WTC11 (cell line): Measurements from ENCODE around the gene KLC1. TPM values are rescaled to one million over a fixed set of nuclear protein-coding genes. Genes with fewer than 3 reads are reported as not detected.
A peak's percentile ranks its signal among the peaks of the same experiment; 100 is the strongest.

ENCODE experiments used
- ATAC-seq: fragments of 200-7000 bp; cut with Tn5 transposase; 2 replicates; pipeline ENCODE4 v1.10.0; 2021; ENCODE audit warnings: mild to moderate bottlenecking, moderate library complexity
- CTCF ChIA-PET: fragments of 300-600 bp; sonication (Branson Sonifier 250); formaldehyde crosslinking; loops from one replicate; lab custom pipeline; 2021; ENCODE audit warnings: antibody characterized with exemption; lab: Charles Lee
- POLR2A ChIA-PET: fragments of 350-600 bp; sonication (Branson Sonifier 250); formaldehyde crosslinking; loops from one replicate; lab custom pipeline; 2021; ENCODE audit warnings: antibody characterized with exemption; lab: Charles Lee
- DNase-seq: peaks from one replicate; pipeline ENCODE4 v3.0.0; 2021; ENCODE audit warnings: low spot score
- H3K27ac Mint-ChIP-seq: 2 replicates; pipeline ENCODE4 v1.8.0; 2021; ENCODE audit warnings: mixed read lengths
- H3K27me3 Mint-ChIP-seq: 2 replicates; pipeline ENCODE4 v1.8.0; 2021; ENCODE audit warnings: low read depth, mild to moderate bottlenecking, moderate library complexity, mixed read lengths
- H3K36me3 Mint-ChIP-seq: 2 replicates; pipeline ENCODE4 v1.8.0; 2021; ENCODE audit warnings: mixed read lengths
- H3K4me1 Mint-ChIP-seq: 2 replicates; pipeline ENCODE4 v1.8.0; 2022; ENCODE audit warnings: mixed read lengths
- H3K4me3 Mint-ChIP-seq: 2 replicates; pipeline ENCODE4 v1.8.0; 2021; ENCODE audit warnings: mild to moderate bottlenecking, moderate library complexity, mixed read lengths
- H3K9me3 Mint-ChIP-seq: 2 replicates; pipeline ENCODE4 v1.8.0; 2021; ENCODE audit warnings: mixed read lengths
- CBFB ChIP-seq: sonication (generic); formaldehyde crosslinking; IDR thresholded peaks from 2 replicates; pipeline ENCODE4 v1.8.1; 2022; ENCODE audit warnings: mild to moderate bottlenecking, low read depth, missing genetic modification reagents
- CREB1 ChIP-seq: sonication (generic); formaldehyde crosslinking; IDR thresholded peaks from 2 replicates; pipeline ENCODE4 v1.8.0; 2023; ENCODE audit warnings: mild to moderate bottlenecking, missing genetic modification reagents
- EMX1 ChIP-seq: fragments of 250-450 bp; sonication (Bioruptor Pico); IDR thresholded peaks from 2 replicates; pipeline ENCODE4 v1.8.0; 2021; ENCODE audit warnings: mild to moderate bottlenecking
- ESRRA ChIP-seq: sonication (generic); formaldehyde crosslinking; IDR thresholded peaks from 2 replicates; pipeline ENCODE4 v1.8.1; 2022; ENCODE audit warnings: mild to moderate bottlenecking, missing genetic modification reagents, borderline replicate concordance
- FOXJ3 ChIP-seq: sonication (generic); formaldehyde crosslinking; IDR thresholded peaks from 2 replicates; pipeline ENCODE4 v1.9.0; 2021; ENCODE audit warnings: missing genetic modification reagents, mild to moderate bottlenecking, borderline replicate concordance
- GRHL2 ChIP-seq: fragments of 250-450 bp; sonication (Bioruptor Pico); IDR thresholded peaks from 2 replicates; pipeline ENCODE4 v1.8.0; 2022; ENCODE audit warnings: mild to moderate bottlenecking, moderate library complexity; ENCODE audit not compliant: insufficient replicate concordance, severe bottlenecking
- HMGA2 ChIP-seq: fragments of 250-450 bp; sonication (Bioruptor Pico); IDR thresholded peaks from 2 replicates; pipeline ENCODE4 v1.4.0; 2021; ENCODE audit warnings: mild to moderate bottlenecking, moderate library complexity
- JUN ChIP-seq: sonication (generic); formaldehyde crosslinking; IDR thresholded peaks from 2 replicates; pipeline ENCODE4 v1.8.0; 2023; ENCODE audit warnings: mild to moderate bottlenecking, missing genetic modification reagents
- NR2C2 ChIP-seq: sonication (generic); formaldehyde crosslinking; IDR thresholded peaks from 2 replicates; pipeline ENCODE4 v1.8.0; 2022; ENCODE audit warnings: mild to moderate bottlenecking, missing genetic modification reagents
- RORB ChIP-seq: fragments of 250-450 bp; sonication (Bioruptor Pico); IDR thresholded peaks from 2 replicates; pipeline ENCODE4 v1.9.0; 2021; ENCODE audit warnings: mild to moderate bottlenecking
- ZNF671 ChIP-seq: fragments of 250-450 bp; sonication (Bioruptor Pico); IDR thresholded peaks from 2 replicates; pipeline ENCODE4 v1.8.0; 2021; ENCODE audit warnings: mild to moderate bottlenecking
- total RNA-seq: library from RNA; stranded (reverse); gene quantifications from 3 replicates; pipeline ENCODE4 v1.2.3, GENCODE V29; 2021
- TF ChIP-seq, protein P1 (sequence below): sonication (generic); formaldehyde crosslinking; IDR thresholded peaks from 2 replicates; pipeline ENCODE4 v1.8.0; 2023; ENCODE audit warnings: missing genetic modification reagents
- TF ChIP-seq, protein P2 (sequence below): sonication (generic); formaldehyde crosslinking; IDR thresholded peaks from 2 replicates; pipeline ENCODE4 v1.8.0; 2022; ENCODE audit warnings: mild to moderate bottlenecking, missing genetic modification reagents
- TF ChIP-seq, protein P3 (sequence below): sonication (generic); formaldehyde crosslinking; IDR thresholded peaks from 2 replicates; pipeline ENCODE4 v1.8.1; 2022; ENCODE audit warnings: mild to moderate bottlenecking, moderate library complexity, missing genetic modification reagents
- TF ChIP-seq, protein P4 (sequence below): sonication (generic); formaldehyde crosslinking; IDR thresholded peaks from 2 replicates; pipeline ENCODE4 v1.8.0; 2022; ENCODE audit warnings: mild to moderate bottlenecking, missing genetic modification reagents
- TF ChIP-seq, protein P5 (sequence below): fragments of 250-450 bp; sonication (Bioruptor Pico); IDR thresholded peaks from 2 replicates; pipeline ENCODE4 v1.9.0; 2021; ENCODE audit warnings: moderate library complexity, mild to moderate bottlenecking, inconsistent platforms, borderline replicate concordance
- TF ChIP-seq, protein P6 (sequence below): sonication (generic); formaldehyde crosslinking; IDR thresholded peaks from 2 replicates; pipeline ENCODE4 v1.8.0; 2022; ENCODE audit warnings: mild to moderate bottlenecking, missing genetic modification reagents
- TF ChIP-seq, protein P7 (sequence below): sonication (generic); formaldehyde crosslinking; IDR thresholded peaks from 2 replicates; pipeline ENCODE4 v1.8.1; 2023; ENCODE audit warnings: mild to moderate bottlenecking, missing genetic modification reagents, moderate library complexity
- TF ChIP-seq, protein P8 (sequence below): sonication (generic); formaldehyde crosslinking; IDR thresholded peaks from 2 replicates; pipeline ENCODE4 v1.8.0; 2023; ENCODE audit warnings: missing genetic modification reagents, mild to moderate bottlenecking, borderline replicate concordance

Gene KLC1
- total RNA-seq, 1 experiment from 2014 or later: 171 TPM

DNA sequence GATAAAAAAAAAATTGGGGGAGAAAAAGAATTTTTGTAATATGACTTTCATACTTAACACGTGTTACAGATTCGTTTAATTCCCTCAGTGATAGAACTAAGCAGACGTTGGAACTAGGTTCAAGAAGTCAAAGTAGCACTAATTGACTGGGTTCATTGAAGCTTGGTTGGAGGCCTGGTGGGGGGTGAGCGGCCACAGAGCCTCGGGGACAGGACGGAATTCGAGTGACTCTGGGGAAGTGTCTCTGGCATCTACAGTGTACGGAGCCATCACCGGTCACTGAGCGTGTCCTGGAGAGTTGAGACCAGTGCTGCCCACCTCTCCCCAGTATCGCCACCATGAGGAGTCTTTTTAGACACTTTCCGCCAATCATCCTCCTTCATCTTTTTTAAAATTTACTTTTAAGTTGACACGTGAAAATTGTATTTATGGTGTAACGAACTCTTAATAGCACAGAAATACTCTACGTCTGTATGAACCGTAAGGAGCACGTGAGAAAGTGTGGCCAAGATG, 87.9 kb downstream of the KLC1 start:
- POLR2A ChIA-PET: interaction anchor here (1.3 kb wide), 1 partner anchor 29 kb away, joined by 3 read pairs; no protein-coding TSS in a partner anchor
- H3K4me1 Mint-ChIP-seq: peaks cover 31% of the 10 kb centered on the region
- ATAC-seq (no peak), DNase-seq (no peak)
- peak overlapping the region; percentile 78 for H3K4me3 Mint-ChIP-seq
- no peaks in the 10 kb centered on the region for H3K9me3 Mint-ChIP-seq
- CTCF ChIA-PET: no interaction called here
- TF ChIP-seq, protein P1, sequence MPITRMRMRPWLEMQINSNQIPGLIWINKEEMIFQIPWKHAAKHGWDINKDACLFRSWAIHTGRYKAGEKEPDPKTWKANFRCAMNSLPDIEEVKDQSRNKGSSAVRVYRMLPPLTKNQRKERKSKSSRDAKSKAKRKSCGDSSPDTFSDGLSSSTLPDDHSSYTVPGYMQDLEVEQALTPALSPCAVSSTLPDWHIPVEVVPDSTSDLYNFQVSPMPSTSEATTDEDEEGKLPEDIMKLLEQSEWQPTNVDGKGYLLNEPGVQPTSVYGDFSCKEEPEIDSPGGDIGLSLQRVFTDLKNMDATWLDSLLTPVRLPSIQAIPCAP (CRISPR knock-in tag): no peak
- TF ChIP-seq, protein P2, sequence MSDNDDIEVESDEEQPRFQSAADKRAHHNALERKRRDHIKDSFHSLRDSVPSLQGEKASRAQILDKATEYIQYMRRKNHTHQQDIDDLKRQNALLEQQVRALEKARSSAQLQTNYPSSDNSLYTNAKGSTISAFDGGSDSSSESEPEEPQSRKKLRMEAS (CRISPR knock-in tag): no peak
- TF ChIP-seq HMGA2 (CRISPR knock-in tag) (no peak), CBFB (no peak), NR2C2 (CRISPR knock-in tag) (no peak), EMX1 (CRISPR knock-in tag) (no peak), ESRRA (CRISPR knock-in tag) (no peak), ZNF671 (no peak), CREB1 (CRISPR knock-in tag) (no peak), GRHL2 (CRISPR knock-in tag) (no peak), RORB (no peak), FOXJ3 (CRISPR knock-in tag) (no peak), JUN (CRISPR knock-in tag) (no peak)
- TF ChIP-seq, protein P3, sequence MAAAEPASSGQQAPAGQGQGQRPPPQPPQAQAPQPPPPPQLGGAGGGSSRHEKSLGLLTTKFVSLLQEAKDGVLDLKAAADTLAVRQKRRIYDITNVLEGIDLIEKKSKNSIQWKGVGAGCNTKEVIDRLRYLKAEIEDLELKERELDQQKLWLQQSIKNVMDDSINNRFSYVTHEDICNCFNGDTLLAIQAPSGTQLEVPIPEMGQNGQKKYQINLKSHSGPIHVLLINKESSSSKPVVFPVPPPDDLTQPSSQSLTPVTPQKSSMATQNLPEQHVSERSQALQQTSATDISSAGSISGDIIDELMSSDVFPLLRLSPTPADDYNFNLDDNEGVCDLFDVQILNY: no peak
- TF ChIP-seq, protein P4, sequence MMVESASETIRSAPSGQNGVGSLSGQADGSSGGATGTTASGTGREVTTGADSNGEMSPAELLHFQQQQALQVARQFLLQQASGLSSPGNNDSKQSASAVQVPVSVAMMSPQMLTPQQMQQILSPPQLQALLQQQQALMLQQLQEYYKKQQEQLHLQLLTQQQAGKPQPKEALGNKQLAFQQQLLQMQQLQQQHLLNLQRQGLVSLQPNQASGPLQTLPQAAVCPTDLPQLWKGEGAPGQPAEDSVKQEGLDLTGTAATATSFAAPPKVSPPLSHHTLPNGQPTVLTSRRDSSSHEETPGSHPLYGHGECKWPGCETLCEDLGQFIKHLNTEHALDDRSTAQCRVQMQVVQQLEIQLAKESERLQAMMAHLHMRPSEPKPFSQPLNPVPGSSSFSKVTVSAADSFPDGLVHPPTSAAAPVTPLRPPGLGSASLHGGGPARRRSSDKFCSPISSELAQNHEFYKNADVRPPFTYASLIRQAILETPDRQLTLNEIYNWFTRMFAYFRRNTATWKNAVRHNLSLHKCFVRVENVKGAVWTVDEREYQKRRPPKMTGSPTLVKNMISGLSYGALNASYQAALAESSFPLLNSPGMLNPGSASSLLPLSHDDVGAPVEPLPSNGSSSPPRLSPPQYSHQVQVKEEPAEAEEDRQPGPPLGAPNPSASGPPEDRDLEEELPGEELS: no peak
- TF ChIP-seq, protein P5, sequence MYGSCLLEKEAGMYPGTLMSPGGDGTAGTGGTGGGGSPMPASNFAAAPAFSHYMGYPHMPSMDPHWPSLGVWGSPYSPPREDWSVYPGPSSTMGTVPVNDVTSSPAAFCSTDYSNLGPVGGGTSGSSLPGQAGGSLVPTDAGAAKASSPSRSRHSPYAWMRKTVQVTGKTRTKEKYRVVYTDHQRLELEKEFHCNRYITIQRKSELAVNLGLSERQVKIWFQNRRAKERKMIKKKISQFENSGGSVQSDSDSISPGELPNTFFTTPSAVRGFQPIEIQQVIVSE (CRISPR knock-in tag): no peak
- TF ChIP-seq, protein P6, sequence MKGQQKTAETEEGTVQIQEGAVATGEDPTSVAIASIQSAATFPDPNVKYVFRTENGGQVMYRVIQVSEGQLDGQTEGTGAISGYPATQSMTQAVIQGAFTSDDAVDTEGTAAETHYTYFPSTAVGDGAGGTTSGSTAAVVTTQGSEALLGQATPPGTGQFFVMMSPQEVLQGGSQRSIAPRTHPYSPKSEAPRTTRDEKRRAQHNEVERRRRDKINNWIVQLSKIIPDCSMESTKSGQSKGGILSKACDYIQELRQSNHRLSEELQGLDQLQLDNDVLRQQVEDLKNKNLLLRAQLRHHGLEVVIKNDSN (CRISPR knock-in tag): no peak
- TF ChIP-seq, protein P7, sequence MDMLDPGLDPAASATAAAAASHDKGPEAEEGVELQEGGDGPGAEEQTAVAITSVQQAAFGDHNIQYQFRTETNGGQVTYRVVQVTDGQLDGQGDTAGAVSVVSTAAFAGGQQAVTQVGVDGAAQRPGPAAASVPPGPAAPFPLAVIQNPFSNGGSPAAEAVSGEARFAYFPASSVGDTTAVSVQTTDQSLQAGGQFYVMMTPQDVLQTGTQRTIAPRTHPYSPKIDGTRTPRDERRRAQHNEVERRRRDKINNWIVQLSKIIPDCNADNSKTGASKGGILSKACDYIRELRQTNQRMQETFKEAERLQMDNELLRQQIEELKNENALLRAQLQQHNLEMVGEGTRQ (CRISPR knock-in tag): no peak
- TF ChIP-seq, protein P8, sequence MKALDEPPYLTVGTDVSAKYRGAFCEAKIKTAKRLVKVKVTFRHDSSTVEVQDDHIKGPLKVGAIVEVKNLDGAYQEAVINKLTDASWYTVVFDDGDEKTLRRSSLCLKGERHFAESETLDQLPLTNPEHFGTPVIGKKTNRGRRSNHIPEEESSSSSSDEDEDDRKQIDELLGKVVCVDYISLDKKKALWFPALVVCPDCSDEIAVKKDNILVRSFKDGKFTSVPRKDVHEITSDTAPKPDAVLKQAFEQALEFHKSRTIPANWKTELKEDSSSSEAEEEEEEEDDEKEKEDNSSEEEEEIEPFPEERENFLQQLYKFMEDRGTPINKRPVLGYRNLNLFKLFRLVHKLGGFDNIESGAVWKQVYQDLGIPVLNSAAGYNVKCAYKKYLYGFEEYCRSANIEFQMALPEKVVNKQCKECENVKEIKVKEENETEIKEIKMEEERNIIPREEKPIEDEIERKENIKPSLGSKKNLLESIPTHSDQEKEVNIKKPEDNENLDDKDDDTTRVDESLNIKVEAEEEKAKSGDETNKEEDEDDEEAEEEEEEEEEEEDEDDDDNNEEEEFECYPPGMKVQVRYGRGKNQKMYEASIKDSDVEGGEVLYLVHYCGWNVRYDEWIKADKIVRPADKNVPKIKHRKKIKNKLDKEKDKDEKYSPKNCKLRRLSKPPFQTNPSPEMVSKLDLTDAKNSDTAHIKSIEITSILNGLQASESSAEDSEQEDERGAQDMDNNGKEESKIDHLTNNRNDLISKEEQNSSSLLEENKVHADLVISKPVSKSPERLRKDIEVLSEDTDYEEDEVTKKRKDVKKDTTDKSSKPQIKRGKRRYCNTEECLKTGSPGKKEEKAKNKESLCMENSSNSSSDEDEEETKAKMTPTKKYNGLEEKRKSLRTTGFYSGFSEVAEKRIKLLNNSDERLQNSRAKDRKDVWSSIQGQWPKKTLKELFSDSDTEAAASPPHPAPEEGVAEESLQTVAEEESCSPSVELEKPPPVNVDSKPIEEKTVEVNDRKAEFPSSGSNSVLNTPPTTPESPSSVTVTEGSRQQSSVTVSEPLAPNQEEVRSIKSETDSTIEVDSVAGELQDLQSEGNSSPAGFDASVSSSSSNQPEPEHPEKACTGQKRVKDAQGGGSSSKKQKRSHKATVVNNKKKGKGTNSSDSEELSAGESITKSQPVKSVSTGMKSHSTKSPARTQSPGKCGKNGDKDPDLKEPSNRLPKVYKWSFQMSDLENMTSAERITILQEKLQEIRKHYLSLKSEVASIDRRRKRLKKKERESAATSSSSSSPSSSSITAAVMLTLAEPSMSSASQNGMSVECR: no peak
- H3K27me3 Mint-ChIP-seq: peaks cover 2% of the 10 kb centered on the region; the same call in 1 of the 2 replicates
- H3K36me3 Mint-ChIP-seq: no peaks in the 10 kb centered on the region
- 0 out of 2 replicates have a peak overlapping the region, but pooled peaks have one; percentile 53 for H3K27ac Mint-ChIP-seq
